ENCODE measurements around the gene VSIG8.

VSIG8 gene

DNA sequence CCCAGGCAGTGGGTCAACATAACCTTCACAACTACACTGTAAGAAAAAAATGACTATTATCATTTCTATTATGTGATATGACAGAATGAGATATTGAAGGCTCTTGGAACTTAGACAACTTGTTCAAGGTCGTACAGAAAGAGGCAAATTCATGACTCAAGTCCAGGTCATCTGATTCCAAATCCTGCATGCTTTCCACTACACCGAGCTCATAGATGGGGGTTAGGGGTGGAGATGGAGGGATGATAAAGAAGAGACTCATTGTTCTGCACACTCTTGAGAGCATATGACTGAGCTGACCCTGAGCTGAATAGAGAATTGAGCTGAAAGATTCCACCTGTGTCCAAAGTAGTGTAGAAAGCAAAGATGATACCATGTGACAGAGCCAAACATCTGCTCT is 57.5 kb downstream of the VSIG8 start:
- TF ChIP-seq, protein P1, sequence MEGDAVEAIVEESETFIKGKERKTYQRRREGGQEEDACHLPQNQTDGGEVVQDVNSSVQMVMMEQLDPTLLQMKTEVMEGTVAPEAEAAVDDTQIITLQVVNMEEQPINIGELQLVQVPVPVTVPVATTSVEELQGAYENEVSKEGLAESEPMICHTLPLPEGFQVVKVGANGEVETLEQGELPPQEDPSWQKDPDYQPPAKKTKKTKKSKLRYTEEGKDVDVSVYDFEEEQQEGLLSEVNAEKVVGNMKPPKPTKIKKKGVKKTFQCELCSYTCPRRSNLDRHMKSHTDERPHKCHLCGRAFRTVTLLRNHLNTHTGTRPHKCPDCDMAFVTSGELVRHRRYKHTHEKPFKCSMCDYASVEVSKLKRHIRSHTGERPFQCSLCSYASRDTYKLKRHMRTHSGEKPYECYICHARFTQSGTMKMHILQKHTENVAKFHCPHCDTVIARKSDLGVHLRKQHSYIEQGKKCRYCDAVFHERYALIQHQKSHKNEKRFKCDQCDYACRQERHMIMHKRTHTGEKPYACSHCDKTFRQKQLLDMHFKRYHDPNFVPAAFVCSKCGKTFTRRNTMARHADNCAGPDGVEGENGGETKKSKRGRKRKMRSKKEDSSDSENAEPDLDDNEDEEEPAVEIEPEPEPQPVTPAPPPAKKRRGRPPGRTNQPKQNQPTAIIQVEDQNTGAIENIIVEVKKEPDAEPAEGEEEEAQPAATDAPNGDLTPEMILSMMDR (IDR thresholded peaks at IDR 0.05; ENCODE audit: low read length): no peak
- TF ChIP-seq EZH2phosphoT487 (IDR thresholded peaks at IDR 0.05; ENCODE audit: low read length) (no peak), EZH2 (optimal IDR thresholded peaks at IDR 0.05; ENCODE audit: low read depth, low read length) (no peak)
- no peak overlapping the region for H3K4me3 ChIP-seq (ENCODE audit: low read length)
- DNase-seq: no peak
- no peaks in the 10 kb centered on the region for H3K79me2 ChIP-seq (ENCODE audit: low read length)
- H3K27me3 ChIP-seq (replicated peaks; ENCODE audit: insufficient read depth, low read length): no peaks in the 10 kb centered on the region
- H4K20me1 ChIP-seq (ENCODE audit: insufficient read depth, low read length): no peaks in the 10 kb centered on the region
- H2AFZ ChIP-seq (ENCODE audit: low read length): no peak overlapping the region
- H3K27ac ChIP-seq (ENCODE audit: low read length): no peak overlapping the region
- no peaks in the 10 kb centered on the region for H3K9me3 ChIP-seq (replicated peaks; ENCODE audit: insufficient read depth, low read length)
- H3K36me3 ChIP-seq (replicated peaks; ENCODE audit: insufficient read depth, low read length): no peaks in the 10 kb centered on the region
- peaks cover 14% of the 10 kb centered on the region for H3F3A ChIP-seq (ENCODE audit: insufficient read depth, low read length)
- no peak overlapping the region for H3K4me2 ChIP-seq (ENCODE audit: low read depth, low read length)
- H3K9me2 ChIP-seq (replicated peaks; ENCODE audit: insufficient read depth, low read length): no peaks in the 10 kb centered on the region
- peaks cover 22% of the 10 kb centered on the region for H3K4me1 ChIP-seq (ENCODE audit: low read length)
- H3K9ac ChIP-seq (ENCODE audit: low read length): no peak overlapping the region

Measured in MM.1S (cell line).